SK-N-SH (cell line): ENCODE data around the gene MRPS18A. TPM values are rescaled to one million over a fixed set of nuclear protein-coding genes. Genes with fewer than 3 reads are reported as not detected.
"Not testable (repeated sequence)": the region's sequence is repeated elsewhere in the genome, so short reads cannot be mapped to it uniquely, and the experiment has no call there.

Experiments used
- CTCF ChIA-PET: fragments of 300-600, 350-600 bp; formaldehyde crosslinking; extraction: SDS; loops from one replicate; lab custom pipeline; 2021; lab: Yijun Ruan, JAX
- POLR2A ChIA-PET: fragments of 350-600 bp; sonication (Branson Sonifier 250); formaldehyde crosslinking; extraction: SDS; loops from one replicate; lab custom pipeline; 2020; ENCODE audit warnings: antibody characterized with exemption, inconsistent platforms; lab: Yijun Ruan, JAX
- DNase-seq: peaks from one replicate; pipeline ENCODE4 v3.0.0; 2012
- H2AFZ ChIP-seq: fragments of 200-600 bp; sonication (generic); 2 replicates; pipeline ENCODE4 v1.8.1; 2016; ENCODE audit warnings: antibody characterized with exemption, mild to moderate bottlenecking, low read depth
- H3F3A ChIP-seq: fragments of 200-600 bp; sonication (generic); replicated peaks from 2 replicates; pipeline ENCODE3; 2016; ENCODE audit warnings: antibody characterized with exemption, mild to moderate bottlenecking; ENCODE audit not compliant: insufficient read depth
- H3K27ac ChIP-seq, 2 experiments: fragments of 200-500 bp in 1 of 2; fragments of 200-600 bp in 1 of 2; sonication (Bioruptor generic) in 1 of 2; sonication (generic), shearing (Covaris generic) in 1 of 2; 2 replicates each; pipeline versions ENCODE4 v1.5.1 to v1.6.1; 2014 to 2016; ENCODE audit warnings: low read depth in 2 of 2, inconsistent platforms in 1 of 2, low read length in 1 of 2, mild to moderate bottlenecking in 1 of 2, mixed read lengths in 1 of 2
- H3K27me3 ChIP-seq: fragments of 200-600 bp; sonication (generic), shearing (Covaris generic); 2 replicates; pipeline ENCODE4 v1.6.1; 2016; ENCODE audit warnings: mixed run types; ENCODE audit not compliant: insufficient read depth
- H3K36me3 ChIP-seq, 2 experiments: fragments of 200-500 bp in 1 of 2; fragments of 200-600 bp in 1 of 2; sonication (Bioruptor generic) in 1 of 2; sonication (generic) in 1 of 2; replicated peaks in 1 of 2; 2 replicates each; pipeline versions ENCODE3 to v1.5.1; 2014 to 2016; ENCODE audit warnings: low read length in 1 of 2, mild to moderate bottlenecking in 1 of 2; ENCODE audit not compliant: insufficient read depth in 2 of 2, control insufficient read depth in 1 of 2
- H3K4me1 ChIP-seq, 2 experiments: fragments of 200-500 bp in 1 of 2; fragments of 200-600 bp in 1 of 2; sonication (Bioruptor generic) in 1 of 2; sonication (generic), shearing (Covaris generic) in 1 of 2; 2 replicates each; pipeline versions ENCODE4 v1.5.1 to v1.6.1; 2014 to 2016; ENCODE audit warnings: low read depth in 1 of 2, low read length in 1 of 2, mixed run types in 1 of 2; ENCODE audit not compliant: insufficient read depth in 2 of 2, control insufficient read depth in 1 of 2
- H3K4me2 ChIP-seq: fragments of 200-600 bp; sonication (generic), shearing (Covaris generic); 2 replicates; pipeline ENCODE4 v1.6.1; 2017; ENCODE audit warnings: mixed run types
- H3K4me3 ChIP-seq, 2 experiments: fragments of 200-500 bp in 1 of 2; fragments of 200-600 bp in 1 of 2; sonication (Bioruptor generic) in 1 of 2; sonication (generic), shearing (Covaris generic) in 1 of 2; 2 replicates each; pipeline versions ENCODE4 v1.5.1 to v1.8.1; 2014 to 2016; ENCODE audit warnings: low read depth in 2 of 2, inconsistent platforms in 1 of 2, low read length in 1 of 2, mild to moderate bottlenecking in 1 of 2, mixed read lengths in 1 of 2, moderate library complexity in 1 of 2
- H3K79me2 ChIP-seq: fragments of 200-600 bp; sonication (generic); 2 replicates; pipeline ENCODE4 v1.8.1; 2017; ENCODE audit warnings: mild to moderate bottlenecking; ENCODE audit not compliant: insufficient read depth
- H3K9ac ChIP-seq: fragments of 200-600 bp; sonication (generic); 2 replicates; pipeline ENCODE4 v1.6.1; 2017; ENCODE audit warnings: mixed run types
- H3K9me2 ChIP-seq: fragments of 200-600 bp; sonication (generic); 2 replicates; pipeline ENCODE4 v1.6.1; 2017; ENCODE audit warnings: mixed run types
- H3K9me3 ChIP-seq: fragments of 200-600 bp; sonication (generic); 2 replicates; pipeline ENCODE4 v1.6.1; 2017; ENCODE audit warnings: mixed run types, mild to moderate bottlenecking, moderate library complexity
- H4K20me1 ChIP-seq: fragments of 200-600 bp; sonication (generic); 2 replicates; pipeline ENCODE4 v1.6.1; 2017; ENCODE audit warnings: mild to moderate bottlenecking, mixed run types; ENCODE audit not compliant: insufficient read depth
- GABPA ChIP-seq: IDR thresholded peaks from 2 replicates; pipeline ENCODE4 v1.4.0; 2012; ENCODE audit warnings: low read depth, mild to moderate bottlenecking
- JUND ChIP-seq: IDR thresholded peaks from 2 replicates; pipeline ENCODE4 v1.4.0; 2012
- NRF1 ChIP-seq: IDR thresholded peaks from 2 replicates; pipeline ENCODE4 v1.6.1; 2012; ENCODE audit warnings: low read depth, mild to moderate bottlenecking, low read length
- POLR2AphosphoS5 ChIP-seq: IDR thresholded peaks from 2 replicates; pipeline ENCODE4 v1.6.1; 2012; ENCODE audit warnings: low read depth, low read length
- TCF12 ChIP-seq: IDR thresholded peaks from 2 replicates; pipeline ENCODE4 v1.4.0; 2012
- USF2 ChIP-seq: fragments of 150-350 bp; IDR thresholded peaks from 2 replicates; pipeline ENCODE4 v1.6.1; 2017; ENCODE audit warnings: antibody characterized with exemption, low read length, low read depth, borderline replicate concordance
- WGBS: methylation state at CpG from one replicate; pipeline ENCODE4 v1.1.6; 2017; ENCODE audit warnings: low lambda C conversion rate; 5-methylcytosine and 5-hydroxymethylcytosine counted together
- polyA plus RNA-seq, 3 experiments: library from polyadenylated mRNA; depleted of rRNA; stranded (reverse); fragments of >200 nt; gene quantifications; 2 replicates each; pipeline ENCODE4 v1.2.3, GENCODE V29; 2012
- TF ChIP-seq, protein P1 (sequence below): IDR thresholded peaks from 2 replicates; pipeline ENCODE4 v1.4.0; 2012; ENCODE audit warnings: low read depth, borderline replicate concordance
- TF ChIP-seq, protein P2 (sequence below): IDR thresholded peaks from 2 replicates; pipeline ENCODE4; 2012

The MRPS18A gene
- polyA plus RNA-seq, 1 of the 3 experiments (the other 2 are of a cell fraction) = 57.0 TPM

GRCh38 chr6:43652822-43653221, 34.8 kb downstream of the MRPS18A start:
- H3K36me3 ChIP-seq, H3K4me2 ChIP-seq, H3K79me2 ChIP-seq, H2AFZ ChIP-seq, H3K27me3 ChIP-seq, DNase-seq, H4K20me1 ChIP-seq, H3K4me1 ChIP-seq, H3F3A ChIP-seq, H3K9ac ChIP-seq, H3K9me2 ChIP-seq, H3K4me3 ChIP-seq, H3K27ac ChIP-seq, H3K9me3 ChIP-seq: not testable (repeated sequence)
- POLR2A ChIA-PET = interaction anchor here (0.6 to 0.8 kb wide), 2 partner anchors 10 to 453 kb away, joined by 3 read pairs; no protein-coding TSS in a partner anchor
- WGBS = 88% methylated on average over 2 of the region's 2 CpGs
- CTCF ChIA-PET = interaction anchor here (1.6 to 3.9 kb wide), 2 partner anchors 14 to 426 kb away, joined by 3 to 25 read pairs; no protein-coding TSS in a partner anchor

DNA sequence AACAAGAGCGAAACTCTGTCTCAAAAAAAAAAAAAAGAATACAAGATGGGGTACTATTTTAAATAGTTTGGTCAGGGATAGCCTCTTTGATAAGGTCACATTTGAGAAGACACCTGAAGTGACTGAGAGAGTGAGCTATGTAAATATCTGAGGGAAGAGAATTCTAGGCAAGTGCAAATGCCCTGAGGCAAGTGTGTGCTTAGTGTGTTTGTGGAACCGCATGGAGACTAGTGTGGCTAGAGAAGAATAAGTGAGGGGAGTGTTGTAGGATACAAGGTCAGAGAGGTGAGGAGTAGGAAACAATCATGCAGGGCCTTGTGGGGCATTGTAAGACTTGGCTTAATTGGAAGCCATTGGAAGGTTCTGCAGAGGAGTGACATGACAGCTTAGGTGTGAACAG, 39.3 kb downstream of the MRPS18A start:
- Histone ChIP-seq H3K36me3 (peaks cover 0 to 4% of the 10 kb centered on the region in 2 experiments), H3K4me3 (no peak overlapping the region), H3K9ac (no peak overlapping the region), H3K9me2 (no peaks in the 10 kb centered on the region), H3K27ac (no peak overlapping the region), H3K27me3 (no peaks in the 10 kb centered on the region), H3F3A (no peaks in the 10 kb centered on the region), H3K9me3 (no peaks in the 10 kb centered on the region), H3K79me2 (no peaks in the 10 kb centered on the region), H2AFZ (no peak overlapping the region), H3K4me1 (no peaks in the 10 kb centered on the region), H3K4me2 (no peak overlapping the region), H4K20me1 (no peaks in the 10 kb centered on the region)
- DNase-seq = no peak
- ChIA-PET POLR2A (no interaction called here), CTCF (interaction anchor here (1.0 to 1.9 kb wide), 5 partner anchors 12 to 40 kb away, joined by 3 to 5 read pairs (median 5); no protein-coding TSS in a partner anchor)
- TF ChIP-seq GABPA (no peak), USF2 (no peak), NRF1 (no peak), TCF12 (no peak), JUND (no peak), POLR2AphosphoS5 (no peak)
- TF ChIP-seq, protein P1, sequence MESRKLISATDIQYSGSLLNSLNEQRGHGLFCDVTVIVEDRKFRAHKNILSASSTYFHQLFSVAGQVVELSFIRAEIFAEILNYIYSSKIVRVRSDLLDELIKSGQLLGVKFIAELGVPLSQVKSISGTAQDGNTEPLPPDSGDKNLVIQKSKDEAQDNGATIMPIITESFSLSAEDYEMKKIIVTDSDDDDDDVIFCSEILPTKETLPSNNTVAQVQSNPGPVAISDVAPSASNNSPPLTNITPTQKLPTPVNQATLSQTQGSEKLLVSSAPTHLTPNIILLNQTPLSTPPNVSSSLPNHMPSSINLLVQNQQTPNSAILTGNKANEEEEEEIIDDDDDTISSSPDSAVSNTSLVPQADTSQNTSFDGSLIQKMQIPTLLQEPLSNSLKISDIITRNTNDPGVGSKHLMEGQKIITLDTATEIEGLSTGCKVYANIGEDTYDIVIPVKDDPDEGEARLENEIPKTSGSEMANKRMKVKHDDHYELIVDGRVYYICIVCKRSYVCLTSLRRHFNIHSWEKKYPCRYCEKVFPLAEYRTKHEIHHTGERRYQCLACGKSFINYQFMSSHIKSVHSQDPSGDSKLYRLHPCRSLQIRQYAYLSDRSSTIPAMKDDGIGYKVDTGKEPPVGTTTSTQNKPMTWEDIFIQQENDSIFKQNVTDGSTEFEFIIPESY = no peak
- TF ChIP-seq, protein P2, sequence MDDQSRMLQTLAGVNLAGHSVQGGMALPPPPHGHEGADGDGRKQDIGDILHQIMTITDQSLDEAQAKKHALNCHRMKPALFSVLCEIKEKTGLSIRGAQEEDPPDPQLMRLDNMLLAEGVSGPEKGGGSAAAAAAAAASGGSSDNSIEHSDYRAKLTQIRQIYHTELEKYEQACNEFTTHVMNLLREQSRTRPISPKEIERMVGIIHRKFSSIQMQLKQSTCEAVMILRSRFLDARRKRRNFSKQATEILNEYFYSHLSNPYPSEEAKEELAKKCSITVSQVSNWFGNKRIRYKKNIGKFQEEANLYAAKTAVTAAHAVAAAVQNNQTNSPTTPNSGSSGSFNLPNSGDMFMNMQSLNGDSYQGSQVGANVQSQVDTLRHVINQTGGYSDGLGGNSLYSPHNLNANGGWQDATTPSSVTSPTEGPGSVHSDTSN = no peak
- WGBS = 98% methylated on average over 2 of the region's 2 CpGs
